ENCODE results near the gene ITGB2.
A peak's percentile ranks its signal among the peaks of the same experiment; 100 is the strongest.
"Not testable (repeated sequence)": the region's sequence is repeated elsewhere in the genome, so short reads cannot be mapped to it uniquely, and the experiment has no call there.

The ITGB2 gene

GRCh38 chr21:44884097-44884496 lies 36.6 kb downstream of the ITGB2 start:
- DNase-seq (ENCODE audit: low read depth), result no peak

- DNase-seq (ENCODE audit: low read depth), result no peak
Observed at GRCh38 chr21:44883250-44883649, 37.4 kb downstream of the ITGB2 start.

- DNase-seq (ENCODE audit: low read depth), result no peak
Observed at GRCh38 chr21:44881198-44881872, 39.4 kb downstream of the ITGB2 start.

GRCh38 chr21:44880405-44881197 lies 40.1 kb downstream of the ITGB2 start:
- DNase-seq (ENCODE audit: low read depth), result no peak

GRCh38 chr21:44879238-44879637 lies 41.5 kb downstream of the ITGB2 start:
- DNase-seq (ENCODE audit: low read depth), result not testable (repeated sequence)

- DNase-seq (ENCODE audit: low read depth), result no peak
Observed at GRCh38 chr21:44878053-44878982, 42.4 kb downstream of the ITGB2 start.

- DNase-seq (ENCODE audit: low read depth), result no peak
Observed at GRCh38 chr21:44876849-44877575, 43.7 kb downstream of the ITGB2 start.

- no peak for DNase-seq (ENCODE audit: low read depth)
Observed at GRCh38 chr21:44875316-44875700, 45.4 kb downstream of the ITGB2 start.

- DNase-seq (ENCODE audit: low read depth), result no peak
Observed at GRCh38 chr21:44874497-44875315, 46.0 kb downstream of the ITGB2 start.

GRCh38 chr21:44874240-44874496 lies 46.5 kb downstream of the ITGB2 start:
- no peak for DNase-seq (ENCODE audit: low read depth)

GRCh38 chr21:44873356-44874239 lies 47.1 kb downstream of the ITGB2 start, which contains the start of gene PTTG1IP:
PTTG1IP (minus strand) TSS chr21:44873690; CDS start chr21:44873616, 74 bp downstream.
- DNase-seq (ENCODE audit: low read depth), result peak; percentile 100

- no peak for DNase-seq (ENCODE audit: low read depth)
Observed at GRCh38 chr21:44872649-44873355, 47.9 kb downstream of the ITGB2 start.

- no peak for DNase-seq (ENCODE audit: low read depth)
Observed at GRCh38 chr21:44872323-44872648, 48.4 kb downstream of the ITGB2 start.

- no peak for DNase-seq (ENCODE audit: low read depth)
Observed at GRCh38 chr21:44871576-44872269, 49.0 kb downstream of the ITGB2 start.

- no peak for DNase-seq (ENCODE audit: low read depth)
Observed at GRCh38 chr21:44870748-44871495, 49.8 kb downstream of the ITGB2 start.

- no peak for DNase-seq (ENCODE audit: low read depth)
Observed at GRCh38 chr21:44869781-44870747, 50.6 kb downstream of the ITGB2 start.

GRCh38 chr21:44868707-44869106 lies 52.0 kb downstream of the ITGB2 start:
- no peak for DNase-seq (ENCODE audit: low read depth)

Data from activated T-cell treated with anti-CD3 and anti-CD28 coated beads for 48 hours (primary cell).